ENCODE measurements around the gene PLSCR3. TPM values are rescaled to one million over a fixed set of nuclear protein-coding genes. Genes with fewer than 3 reads are reported as not detected.

PLSCR3 gene
- polyA plus RNA-seq, 4 donors: 6.3 to 18.0 (median 13.6) TPM

- Histone ChIP-seq H3K36me3 (ENCODE audit: control insufficient read depth in 3 of 3, insufficient read depth in 2 of 3, low read depth in 1 of 3, low read length in 3 of 3) (no peaks in the 10 kb centered on the region), H3K4me3 (ENCODE audit: low read depth in 1 of 3, low read length in 3 of 3) (no peak overlapping the region), H3K27me3 (ENCODE audit: control insufficient read depth in 3 of 3, insufficient read depth in 3 of 3, low read length in 3 of 3) (peaks cover 0 to 7% (median 0%) of the 10 kb centered on the region in 3 donors), H3K4me1 (ENCODE audit: control insufficient read depth in 3 of 3, insufficient read depth in 2 of 3, low read depth in 1 of 3, low read length in 2 of 3) (no peaks in the 10 kb centered on the region), H3K27ac (ENCODE audit: low read depth in 1 of 3, low read length in 2 of 3) (no peak overlapping the region), H3K9me3 (ENCODE audit: control insufficient read depth in 2 of 2, insufficient read depth in 1 of 2, low read depth in 1 of 2, low read length in 1 of 2) (no peaks in the 10 kb centered on the region)
- 64 to 79% (median 69%) methylated on average over 4 of the region's 4 CpGs for WGBS, 3 donors
- DNase-seq: no peak
- no peak for FAIRE-seq
Observed at GRCh38 chr17:7423679-7424078, 29.4 kb upstream of the PLSCR3 start.

- DNase-seq: no peak
- no peak for FAIRE-seq
Observed at GRCh38 chr17:7421186-7421585, 26.9 kb upstream of the PLSCR3 start.

DNA sequence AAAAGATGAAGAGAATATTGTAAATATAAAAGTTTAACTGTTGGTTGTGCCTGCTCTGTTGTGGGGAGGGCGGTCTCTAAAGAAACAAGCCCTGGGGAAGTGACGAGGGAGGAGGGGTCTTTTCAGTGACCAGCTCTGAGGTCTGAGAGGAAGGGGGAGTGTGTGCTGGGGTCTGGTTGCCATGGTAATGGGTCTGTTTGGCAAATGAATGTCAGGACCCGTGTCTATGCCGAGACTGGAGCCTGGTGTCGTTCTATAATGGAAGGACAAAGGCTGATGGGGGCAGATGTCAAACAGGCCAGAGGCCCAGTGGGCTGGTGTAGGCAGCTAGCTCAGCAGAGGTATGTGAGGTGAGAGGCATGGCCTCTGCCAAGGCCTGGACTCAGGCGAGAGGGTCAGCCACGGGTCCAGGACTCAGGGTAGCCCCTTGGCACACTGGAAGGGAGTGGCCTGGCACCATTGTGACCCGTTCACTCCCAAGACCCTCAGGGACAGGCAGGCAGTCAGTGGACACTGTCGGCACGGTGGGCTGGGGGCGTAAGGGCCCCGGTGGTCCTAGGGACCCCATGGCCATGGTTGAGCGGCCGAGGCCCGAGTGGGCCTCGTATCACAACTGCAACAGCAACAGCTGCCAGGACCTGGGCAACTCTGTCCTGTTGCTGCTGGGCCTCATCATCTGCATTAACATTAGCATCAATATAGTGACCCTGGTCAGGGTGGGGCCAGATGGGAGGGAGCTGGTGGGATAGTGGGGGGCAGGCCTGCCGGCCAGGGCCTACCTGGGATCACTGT lies 25.7 kb upstream of the PLSCR3 start, which contains the start of gene SPEM1:
TSS of gene SPEM1 (plus strand) at position 506 of the 792 bp plus-strand sequence. CDS start at position 567, 61 bp downstream.
- no peaks in the 10 kb centered on the region for H3K9me3 ChIP-seq (ENCODE audit: control insufficient read depth in 2 of 2, insufficient read depth in 1 of 2, low read depth in 1 of 2, low read length in 1 of 2)
- 80 to 84% (median 82%) methylated on average over 17 of the region's 17 CpGs for WGBS, 3 donors
- no peaks in the 10 kb centered on the region for H3K4me1 ChIP-seq (ENCODE audit: control insufficient read depth in 3 of 3, insufficient read depth in 2 of 3, low read depth in 1 of 3, low read length in 2 of 3)
- H3K27ac ChIP-seq (ENCODE audit: low read depth in 1 of 3, low read length in 2 of 3): no peak within 1 kb of the TSS
- H3K36me3 ChIP-seq (ENCODE audit: control insufficient read depth in 3 of 3, insufficient read depth in 2 of 3, low read depth in 1 of 3, low read length in 3 of 3): peaks cover 0 to 2% (median 0%) of the 10 kb centered on the region in 3 donors
- no peak within 1 kb of the TSS for H3K4me3 ChIP-seq (ENCODE audit: low read depth in 1 of 3, low read length in 3 of 3)
- H3K27me3 ChIP-seq (ENCODE audit: control insufficient read depth in 3 of 3, insufficient read depth in 3 of 3, low read length in 3 of 3): peaks cover 0 to 7% (median 0%) of the 10 kb centered on the region in 3 donors
- FAIRE-seq: no peak
- DNase-seq: no peak

More at GRCh38 chr17:7421186-7421585, 26.9 kb upstream of the PLSCR3 start:
- no peaks in the 10 kb centered on the region for H3K36me3 ChIP-seq (ENCODE audit: control insufficient read depth in 3 of 3, insufficient read depth in 2 of 3, low read depth in 1 of 3, low read length in 3 of 3)
- no peaks in the 10 kb centered on the region for H3K9me3 ChIP-seq (ENCODE audit: control insufficient read depth in 2 of 2, insufficient read depth in 1 of 2, low read depth in 1 of 2, low read length in 1 of 2)
- no peak overlapping the region for H3K27ac ChIP-seq (ENCODE audit: low read depth in 1 of 3, low read length in 2 of 3)
- H3K27me3 ChIP-seq (ENCODE audit: control insufficient read depth in 3 of 3, insufficient read depth in 3 of 3, low read length in 3 of 3): peaks cover 0 to 7% (median 0%) of the 10 kb centered on the region in 3 donors
- no peak overlapping the region for H3K4me3 ChIP-seq (ENCODE audit: low read depth in 1 of 3, low read length in 3 of 3)
- H3K4me1 ChIP-seq (ENCODE audit: control insufficient read depth in 3 of 3, insufficient read depth in 2 of 3, low read depth in 1 of 3, low read length in 2 of 3): no peaks in the 10 kb centered on the region
- WGBS, 3 donors: 94 to 96% (median 95%) methylated on average over 16 of the region's 16 CpGs

- WGBS, 3 donors: 60 to 68% (median 66%) methylated on average over 17 to 18 of the region's 18 CpGs
- Histone ChIP-seq H3K27me3 (ENCODE audit: control insufficient read depth in 3 of 3, insufficient read depth in 3 of 3, low read length in 3 of 3) (peaks cover 0 to 7% (median 0%) of the 10 kb centered on the region in 3 donors), H3K36me3 (ENCODE audit: control insufficient read depth in 3 of 3, insufficient read depth in 2 of 3, low read depth in 1 of 3, low read length in 3 of 3) (peaks cover 0 to 7% (median 0%) of the 10 kb centered on the region in 3 donors), H3K9me3 (ENCODE audit: control insufficient read depth in 2 of 2, insufficient read depth in 1 of 2, low read depth in 1 of 2, low read length in 1 of 2) (no peaks in the 10 kb centered on the region), H3K4me1 (ENCODE audit: control insufficient read depth in 3 of 3, insufficient read depth in 2 of 3, low read depth in 1 of 3, low read length in 2 of 3) (no peaks in the 10 kb centered on the region), H3K4me3 (ENCODE audit: low read depth in 1 of 3, low read length in 3 of 3) (no peak overlapping the region), H3K27ac (ENCODE audit: low read depth in 1 of 3, low read length in 2 of 3) (no peak overlapping the region)
- FAIRE-seq (no peak), DNase-seq (no peak)
Observed at GRCh38 chr17:7418472-7419152, 24.3 kb upstream of the PLSCR3 start.

- DNase-seq (no peak), FAIRE-seq (no peak)
- WGBS, 3 donors: 92 to 93% (median 93%) methylated on average over 42 to 54 of the region's 54 CpGs
Observed at GRCh38 chr17:7417056-7417655, 22.8 kb upstream of the PLSCR3 start.

DNA sequence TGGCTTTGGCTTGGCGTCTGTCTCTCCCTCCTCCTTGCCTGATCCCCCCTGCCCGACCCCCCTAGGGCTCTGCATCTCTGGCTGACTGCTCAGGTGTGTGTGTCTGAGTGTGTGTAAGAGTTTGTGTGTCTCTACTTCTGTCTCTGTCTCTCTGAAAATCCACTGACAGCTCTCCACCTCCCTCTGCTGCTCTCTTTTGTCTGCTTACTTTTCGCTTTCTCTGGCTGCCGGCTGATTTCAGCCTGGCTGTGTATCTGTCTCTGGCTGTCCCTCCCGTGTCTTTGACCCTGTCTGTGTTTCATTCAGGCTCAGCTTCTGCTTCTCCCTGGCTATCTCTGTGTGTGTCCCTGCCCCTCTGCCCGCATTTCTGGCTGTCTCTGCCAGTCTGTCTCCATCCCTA lies 22.0 kb upstream of the PLSCR3 start:
- H3K36me3 ChIP-seq (ENCODE audit: control insufficient read depth in 3 of 3, insufficient read depth in 2 of 3, low read depth in 1 of 3, low read length in 3 of 3): peaks cover 0 to 7% (median 0%) of the 10 kb centered on the region in 3 donors
- H3K4me3 ChIP-seq (ENCODE audit: low read depth in 1 of 3, low read length in 3 of 3): no peak overlapping the region
- H3K4me1 ChIP-seq (ENCODE audit: control insufficient read depth in 3 of 3, insufficient read depth in 2 of 3, low read depth in 1 of 3, low read length in 2 of 3): no peaks in the 10 kb centered on the region
- H3K27me3 ChIP-seq (ENCODE audit: control insufficient read depth in 3 of 3, insufficient read depth in 3 of 3, low read length in 3 of 3): peaks cover 0 to 7% (median 0%) of the 10 kb centered on the region in 3 donors
- H3K27ac ChIP-seq (ENCODE audit: low read depth in 1 of 3, low read length in 2 of 3): no peak overlapping the region
- WGBS, 3 donors: 46 to 66% (median 65%) methylated on average over 6 of the region's 6 CpGs
- no peak for FAIRE-seq
- H3K9me3 ChIP-seq (ENCODE audit: control insufficient read depth in 2 of 2, insufficient read depth in 1 of 2, low read depth in 1 of 2, low read length in 1 of 2): no peaks in the 10 kb centered on the region
- DNase-seq: no peak

More at GRCh38 chr17:7417056-7417655, 22.8 kb upstream of the PLSCR3 start:
- Histone ChIP-seq H3K9me3 (ENCODE audit: control insufficient read depth in 2 of 2, insufficient read depth in 1 of 2, low read depth in 1 of 2, low read length in 1 of 2) (no peaks in the 10 kb centered on the region), H3K36me3 (ENCODE audit: control insufficient read depth in 3 of 3, insufficient read depth in 2 of 3, low read depth in 1 of 3, low read length in 3 of 3) (peaks cover 0 to 7% (median 0%) of the 10 kb centered on the region in 3 donors), H3K27me3 (ENCODE audit: control insufficient read depth in 3 of 3, insufficient read depth in 3 of 3, low read length in 3 of 3) (peaks cover 0 to 7% (median 0%) of the 10 kb centered on the region in 3 donors), H3K27ac (ENCODE audit: low read depth in 1 of 3, low read length in 2 of 3) (no peak overlapping the region), H3K4me1 (ENCODE audit: control insufficient read depth in 3 of 3, insufficient read depth in 2 of 3, low read depth in 1 of 3, low read length in 2 of 3) (no peaks in the 10 kb centered on the region), H3K4me3 (ENCODE audit: low read depth in 1 of 3, low read length in 3 of 3) (no peak overlapping the region)

DNA sequence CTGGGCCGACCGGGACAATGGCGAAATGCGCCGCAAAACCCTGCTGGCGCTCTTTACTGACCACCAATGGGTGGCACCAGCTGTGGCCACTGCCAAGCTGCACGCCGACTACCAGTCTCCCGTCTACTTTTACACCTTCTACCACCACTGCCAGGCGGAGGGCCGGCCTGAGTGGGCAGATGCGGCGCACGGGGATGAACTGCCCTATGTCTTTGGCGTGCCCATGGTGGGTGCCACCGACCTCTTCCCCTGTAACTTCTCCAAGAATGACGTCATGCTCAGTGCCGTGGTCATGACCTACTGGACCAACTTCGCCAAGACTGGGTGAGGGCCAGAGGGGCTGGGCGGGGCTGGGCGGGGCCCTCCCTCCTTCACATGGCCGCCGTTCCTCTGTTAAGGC lies 21.5 kb upstream of the PLSCR3 start:
- peaks cover 0 to 7% (median 0%) of the 10 kb centered on the region in 3 donors for H3K27me3 ChIP-seq (ENCODE audit: control insufficient read depth in 3 of 3, insufficient read depth in 3 of 3, low read length in 3 of 3)
- H3K27ac ChIP-seq (ENCODE audit: low read depth in 1 of 3, low read length in 2 of 3): no peak overlapping the region
- H3K4me3 ChIP-seq (ENCODE audit: low read depth in 1 of 3, low read length in 3 of 3): no peak overlapping the region
- H3K4me1 ChIP-seq (ENCODE audit: control insufficient read depth in 3 of 3, insufficient read depth in 2 of 3, low read depth in 1 of 3, low read length in 2 of 3): no peaks in the 10 kb centered on the region
- H3K9me3 ChIP-seq (ENCODE audit: control insufficient read depth in 2 of 2, insufficient read depth in 1 of 2, low read depth in 1 of 2, low read length in 1 of 2): no peaks in the 10 kb centered on the region
- FAIRE-seq (no peak), DNase-seq (no peak)
- WGBS, 3 donors: 67 to 87% (median 80%) methylated on average over 20 to 23 of the region's 23 CpGs
- H3K36me3 ChIP-seq (ENCODE audit: control insufficient read depth in 3 of 3, insufficient read depth in 2 of 3, low read depth in 1 of 3, low read length in 3 of 3): peaks cover 0 to 7% (median 0%) of the 10 kb centered on the region in 3 donors

DNA sequence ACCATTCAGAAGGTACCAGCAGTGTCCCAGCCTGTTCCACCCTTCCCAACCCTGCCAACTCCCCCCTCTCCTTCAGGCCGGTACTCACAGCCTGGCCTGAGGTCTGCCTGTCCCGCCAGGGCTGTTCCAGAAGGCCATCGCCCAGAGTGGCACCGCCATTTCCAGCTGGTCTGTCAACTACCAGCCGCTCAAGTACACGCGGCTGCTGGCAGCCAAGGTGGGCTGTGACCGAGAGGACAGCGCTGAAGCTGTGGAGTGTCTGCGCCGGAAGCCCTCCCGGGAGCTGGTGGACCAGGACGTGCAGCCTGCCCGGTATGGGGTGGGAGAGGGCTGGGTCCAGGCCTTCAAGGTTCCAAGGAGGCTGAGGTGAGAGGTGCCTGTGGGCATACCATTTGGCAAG lies 20.5 kb upstream of the PLSCR3 start:
- Histone ChIP-seq H3K27ac (ENCODE audit: low read depth in 1 of 3, low read length in 2 of 3) (no peak overlapping the region), H3K27me3 (ENCODE audit: control insufficient read depth in 3 of 3, insufficient read depth in 3 of 3, low read length in 3 of 3) (peaks cover 0 to 12% (median 0%) of the 10 kb centered on the region in 3 donors), H3K9me3 (ENCODE audit: control insufficient read depth in 2 of 2, insufficient read depth in 1 of 2, low read depth in 1 of 2, low read length in 1 of 2) (no peaks in the 10 kb centered on the region), H3K36me3 (ENCODE audit: control insufficient read depth in 3 of 3, insufficient read depth in 2 of 3, low read depth in 1 of 3, low read length in 3 of 3) (peaks cover 0 to 12% (median 0%) of the 10 kb centered on the region in 3 donors), H3K4me3 (ENCODE audit: low read depth in 1 of 3, low read length in 3 of 3) (no peak overlapping the region), H3K4me1 (ENCODE audit: control insufficient read depth in 3 of 3, insufficient read depth in 2 of 3, low read depth in 1 of 3, low read length in 2 of 3) (no peaks in the 10 kb centered on the region)
- no peak for FAIRE-seq
- 81 to 84% (median 82%) methylated on average over 14 of the region's 14 CpGs for WGBS, 3 donors
- no peak for DNase-seq
